ENCODE results near the gene MOB3A. TPM values are rescaled to one million over a fixed set of nuclear protein-coding genes. Genes with fewer than 3 reads are reported as not detected.

The MOB3A gene
- total and polyA plus RNA-seq, 9 of the 15 experiments (the other 6 are each of a cell fraction or from before 2014, with no cell fraction given), result 1.1 to 24.1 (median 6.0) TPM

- TF ChIP-seq ZBTB5 (IDR thresholded peaks at IDR 0.05) (no peak), STAG1 (CRISPR knock-in tag; IDR thresholded peaks at IDR 0.05; ENCODE audit: borderline replicate concordance) (0 out of 2 replicates have a peak, but pooled peaks have one; percentile 14), TEAD1 (CRISPR knock-in tag; IDR thresholded peaks at IDR 0.05) (peak in 1 of 2 experiments; percentile 69; a peak in 2 of 4 replicates), NR0B1 (IDR thresholded peaks at IDR 0.05; ENCODE audit: partially characterized antibody) (no peak), ZNF408 (CRISPR knock-in tag; IDR thresholded peaks at IDR 0.05; ENCODE audit: low read depth) (no peak), THAP7 (CRISPR knock-in tag; IDR thresholded peaks at IDR 0.05) (peak; percentile 81; the same call in 1 of the 2 replicates), ZNF639 (CRISPR knock-in tag; conservative IDR thresholded peaks at IDR 0.05 in 1 of 2, IDR thresholded peaks at IDR 0.05 in 1 of 2) (peak in 1 of 2 experiments; percentile 75; a peak in 2 of 4 replicates), SIRT6 (IDR thresholded peaks at IDR 0.05; ENCODE audit: low read depth, low read length) (no peak), FOXP1 (CRISPR knock-in tag; IDR thresholded peaks at IDR 0.05) (peak; percentile 61; the same call in 1 of the 2 replicates), GTF2E2 (tag; IDR thresholded peaks at IDR 0.05) (peak; percentile 97), ZNF668 (CRISPR knock-in tag; IDR thresholded peaks at IDR 0.05) (peak; percentile 14; the same call in 1 of the 2 replicates), MEIS2 (IDR thresholded peaks at IDR 0.05; ENCODE audit: partially characterized antibody) (peak; percentile 96), ATF1 (CRISPR knock-in tag; IDR thresholded peaks at IDR 0.05) (peak; percentile 71; the same call in 1 of the 2 replicates), ATF1 (tag; IDR thresholded peaks at IDR 0.05) (peak; percentile 76), ZC3H11A (IDR thresholded peaks at IDR 0.05; ENCODE audit: low read depth, low read length) (no peak), ZNF780A (CRISPR knock-in tag; IDR thresholded peaks at IDR 0.05) (no peak), ADNP (tag; IDR thresholded peaks at IDR 0.05) (no peak), GABPB2 (CRISPR knock-in tag; conservative IDR thresholded peaks at IDR 0.05) (no peak), CBX3 (IDR thresholded peaks at IDR 0.05; ENCODE audit: borderline replicate concordance in 1 of 2, low read length in 2 of 2) (peak in 1 of 2 experiments; percentile 58; a peak in 1 of 3 replicates), EP400 (IDR thresholded peaks at IDR 0.05) (no peak), KDM4B (IDR thresholded peaks at IDR 0.05; ENCODE audit: borderline replicate concordance in 2 of 2, low read depth in 1 of 2) (peak in 1 of 2 experiments; percentile 67; a peak in 1 of 4 replicates)
These were observed 44.9 kb downstream of the MOB3A start, which contains the start of gene MKNK2 (continued) for GRCh38 chr19:2050991-2051772.

Data from K562 (cell line).